Head of caudate nucleus (tissue), 42 donors: ENCODE results near the gene DOLPP1.
"Not testable (repeated sequence)": the region's sequence is repeated elsewhere in the genome, so short reads cannot be mapped to it uniquely, and the experiment has no call there.

Experiments
- DNase-seq, 42 donors: peaks; one replicate each; pipeline versions ENCODE4 v3.0.0 to v3.0.0-alpha.2; 2020 to 2021; ENCODE audit warnings: mixed read lengths in 7 of 42
- intact Hi-C: fragments of 100-400 bp; cut with DNase I; formaldehyde crosslinking; loops from one replicate; pipeline ENCODE4 v1.15.0; 2022

The DOLPP1 gene

DNA sequence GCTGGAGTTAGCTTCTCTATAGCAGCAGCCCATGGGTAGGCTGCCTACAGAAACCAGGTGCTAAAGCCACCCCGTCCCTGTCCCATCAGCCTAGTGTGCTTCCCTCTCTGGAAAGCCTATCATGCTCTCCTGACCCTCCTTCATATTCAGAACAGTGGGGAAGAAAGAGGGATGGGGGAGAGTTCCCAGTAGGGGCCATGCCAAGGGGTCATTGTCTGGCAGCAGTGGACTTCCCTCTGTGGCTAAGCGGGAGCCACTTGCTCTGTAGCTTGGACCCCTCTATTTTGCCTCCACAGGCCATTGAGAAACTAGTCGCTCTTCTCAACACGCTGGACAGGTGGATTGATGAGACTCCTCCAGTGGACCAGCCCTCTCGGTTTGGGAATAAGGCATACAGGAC lies 47.8 kb downstream of the DOLPP1 start:
- intact Hi-C loops, result no loop called here

DNA sequence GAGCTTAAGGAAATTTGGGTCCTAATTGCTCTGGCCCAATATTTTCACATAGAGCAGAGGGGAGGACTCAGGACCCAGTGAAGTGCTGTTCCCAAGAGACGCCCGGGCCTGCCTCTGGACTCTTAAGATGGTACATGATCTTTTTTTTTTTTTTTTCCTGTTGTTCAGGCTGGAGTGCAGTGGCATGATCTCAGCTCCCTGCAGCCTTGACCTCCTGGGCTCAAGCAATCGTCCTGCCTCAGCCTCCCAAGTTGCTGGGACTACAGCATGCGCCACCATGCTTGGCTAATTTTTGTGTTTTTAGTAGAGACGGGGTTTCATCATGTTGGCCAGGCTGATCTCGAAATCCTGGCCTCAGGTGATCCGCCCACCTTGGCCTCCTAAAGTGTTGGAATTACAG lies 49.4 kb downstream of the DOLPP1 start:
- intact Hi-C loops, result loop anchor here (10.0 kb wide), 1 partner anchor 655 kb away; no protein-coding TSS in a partner anchor
- not testable (repeated sequence) for DNase-seq

More for the DNA sequence above, 47.8 kb downstream of the DOLPP1 start:
- no peak for DNase-seq

DNA sequence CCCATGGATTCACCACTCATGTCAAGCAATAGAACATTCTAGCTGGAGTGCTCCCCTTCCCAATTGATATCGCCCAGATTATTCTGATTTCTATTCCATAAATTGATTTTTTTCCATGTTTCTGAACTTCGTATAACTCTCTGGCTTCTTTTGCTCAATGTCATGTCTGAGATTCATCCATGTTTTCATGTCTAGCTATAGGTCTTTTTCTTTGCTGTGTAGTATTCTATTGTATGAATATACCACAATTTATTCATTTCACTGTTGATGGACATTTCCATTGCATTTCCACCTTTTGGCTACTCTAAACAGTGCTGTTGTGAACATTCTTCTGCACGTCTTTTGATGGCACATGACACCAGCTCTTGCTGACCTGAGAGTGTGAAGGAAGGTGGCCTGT lies 49.9 kb downstream of the DOLPP1 start:
- no peak for DNase-seq
- intact Hi-C loops, result loop anchor here (10.0 kb wide), 1 partner anchor 654 kb away; no protein-coding TSS in a partner anchor

GRCh38 chr9:129131300-129132145 lies 50.6 kb downstream of the DOLPP1 start:
- intact Hi-C loops, result loop anchor here (10.0 kb wide), 1 partner anchor 653 kb away; no protein-coding TSS in a partner anchor
- peak; percentile 58 to 93 (median 82) for DNase-seq

DNA sequence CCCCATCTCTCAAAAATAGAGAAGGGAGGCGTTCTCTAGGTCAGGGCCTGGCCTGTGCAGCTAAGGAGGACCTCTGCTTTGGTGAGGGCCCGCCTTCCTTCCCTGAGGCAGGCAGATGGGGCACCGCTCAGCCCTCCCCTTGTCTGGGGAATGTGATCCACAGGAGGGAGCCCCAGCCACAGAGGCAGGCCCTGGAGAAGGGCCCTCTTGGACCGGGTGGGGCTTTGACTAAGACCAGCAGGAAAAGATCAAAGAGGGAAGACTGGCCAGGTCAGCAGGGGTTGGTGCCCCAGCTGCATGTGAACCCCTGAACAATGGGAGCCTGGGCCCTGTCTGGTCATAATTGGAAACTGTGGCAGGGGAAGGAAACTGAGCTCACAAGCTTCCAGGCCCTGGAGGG lies 52.2 kb downstream of the DOLPP1 start:
- DNase-seq, result no peak
- intact Hi-C loops, result loop anchor here (10.0 kb wide), 1 partner anchor 652 kb away; no protein-coding TSS in a partner anchor

DNA sequence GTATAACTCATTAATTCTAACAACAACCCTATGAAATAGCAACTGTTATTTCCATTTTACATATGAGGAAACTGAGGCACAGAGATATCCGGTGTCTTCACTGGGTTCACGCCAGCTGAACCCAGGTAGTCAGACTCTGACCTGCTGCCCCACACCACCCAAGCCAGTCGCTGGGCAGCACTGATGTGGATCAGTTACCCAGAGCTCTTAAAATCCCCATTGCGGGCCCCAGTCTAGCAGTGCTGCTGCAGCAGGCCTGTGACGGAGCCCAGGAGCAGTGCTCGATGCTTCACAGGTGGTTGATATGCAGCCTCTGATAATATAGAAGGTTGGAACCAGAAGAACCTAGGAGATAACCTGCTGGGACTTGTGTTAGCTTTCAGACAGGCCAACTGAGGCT lies 54.6 kb downstream of the DOLPP1 start:
- DNase-seq, result no peak
- intact Hi-C loops, result loop anchor here (5.0 to 10.0 kb wide), 2 partner anchors 432 to 649 kb away; no protein-coding TSS in a partner anchor

DNA sequence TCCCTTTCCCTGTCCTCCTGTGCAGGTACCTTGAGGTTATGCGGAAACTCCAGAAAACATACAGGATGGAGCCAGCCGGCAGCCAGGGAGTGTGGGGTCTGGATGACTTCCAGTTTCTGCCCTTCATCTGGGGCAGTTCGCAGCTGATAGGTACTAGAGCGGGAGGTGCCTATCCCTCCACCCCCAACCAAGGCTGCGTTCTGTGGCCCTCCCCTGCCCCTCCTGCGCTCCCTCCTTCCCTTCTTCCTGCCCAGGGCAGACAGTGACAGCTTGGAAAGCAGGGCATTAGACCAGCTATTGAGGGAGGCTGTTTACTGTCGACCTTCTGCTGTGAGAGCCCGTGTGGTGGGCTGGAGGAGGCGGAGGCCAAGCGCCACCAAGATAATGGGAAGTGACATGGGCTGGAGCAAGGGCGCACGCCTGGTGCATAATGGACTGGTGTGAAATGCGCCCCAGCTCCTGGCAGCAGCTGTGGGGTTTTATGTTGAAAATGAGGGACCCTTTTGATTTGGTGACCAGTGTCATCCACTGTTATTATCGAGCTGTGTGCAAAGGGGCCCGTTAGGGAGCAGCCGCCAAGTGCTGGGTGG lies 55.6 kb downstream of the DOLPP1 start:
- intact Hi-C loops, result loop anchor here (5.0 to 10.0 kb wide), 2 partner anchors 431 to 648 kb away; no protein-coding TSS in a partner anchor
- no peak for DNase-seq

- DNase-seq, result no peak
- intact Hi-C loops, result loop anchor here (2.0 to 10.0 kb wide), 3 partner anchors 430 to 647 kb away; no protein-coding TSS in a partner anchor
These were observed 56.6 kb downstream of the DOLPP1 start for GRCh38 chr9:129137292-129138143.

DNA sequence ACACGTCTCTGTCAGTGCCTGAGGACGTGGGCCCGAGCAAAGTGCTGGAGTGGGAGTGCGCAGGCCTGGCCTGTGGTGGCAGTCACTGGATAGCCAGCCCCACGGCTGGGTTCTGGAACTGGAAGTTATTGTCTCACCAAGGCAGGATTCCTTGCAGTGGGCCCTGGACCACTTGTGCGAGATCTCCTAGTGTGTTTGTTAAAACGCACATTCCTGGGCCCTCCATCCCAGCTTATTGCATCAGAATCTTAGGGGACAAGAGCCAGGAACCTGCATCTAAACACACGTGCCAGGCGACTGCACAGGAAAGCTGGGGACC lies 57.2 kb downstream of the DOLPP1 start:
- intact Hi-C loops, result loop anchor here (2.0 to 10.0 kb wide), 3 partner anchors 429 to 647 kb away; no protein-coding TSS in a partner anchor
- no peak for DNase-seq

DNA sequence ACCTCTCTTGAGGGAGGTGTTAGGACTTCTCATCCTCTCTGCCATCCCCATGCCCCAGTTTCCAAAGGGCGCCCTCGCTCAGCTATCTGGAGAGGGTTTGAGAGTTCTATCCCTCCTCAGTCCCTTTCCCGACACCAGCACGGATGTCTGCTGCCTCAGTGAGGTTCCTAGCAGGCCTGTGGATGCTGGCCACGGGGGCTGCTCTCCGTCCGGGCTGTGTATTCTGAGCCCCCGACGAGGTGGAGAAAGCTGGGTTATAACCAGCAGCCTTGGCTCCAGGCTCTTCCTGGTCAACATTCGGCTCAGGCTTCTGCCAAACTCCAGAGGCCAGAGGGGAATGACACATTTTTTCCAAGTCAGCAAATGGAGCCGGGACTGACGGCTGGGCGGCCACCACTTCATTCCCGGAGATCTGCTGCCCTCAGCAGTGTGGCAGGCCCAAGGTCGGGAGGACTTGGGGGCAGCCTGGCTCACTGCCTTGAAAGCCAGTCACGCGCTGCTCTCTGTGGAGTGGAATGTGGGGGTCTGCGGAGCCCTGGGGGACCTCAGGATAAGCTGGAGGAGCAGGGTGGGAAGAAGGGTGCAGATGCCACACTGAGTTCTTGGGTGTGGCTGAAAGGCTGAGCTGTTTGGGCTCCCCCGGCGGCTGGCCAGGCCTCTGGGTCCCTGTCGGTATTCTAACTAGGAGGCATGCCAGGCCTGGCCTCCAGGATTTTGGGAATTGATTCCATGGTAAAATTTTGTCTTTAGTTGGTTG lies 57.7 kb downstream of the DOLPP1 start:
- peak in 4 of 42 donors; percentile 23 to 58 (median 44) for DNase-seq
- intact Hi-C loops, result loop anchor here (2.0 to 10.0 kb wide), 3 partner anchors 429 to 646 kb away; no protein-coding TSS in a partner anchor

- intact Hi-C loops, result loop anchor here (2.0 to 10.0 kb wide), 3 partner anchors 428 to 645 kb away; no protein-coding TSS in a partner anchor
- peak; percentile 31 to 94 (median 82) for DNase-seq
These were observed 58.5 kb downstream of the DOLPP1 start for GRCh38 chr9:129139233-129139992.

GRCh38 chr9:129139993-129140396 lies 59.1 kb downstream of the DOLPP1 start:
- DNase-seq, result peak; percentile 72 to 97 (median 88)
- intact Hi-C loops, result loop anchor here (2.0 to 10.0 kb wide), 3 partner anchors 427 to 645 kb away; no protein-coding TSS in a partner anchor
